SK-N-SH (cell line): Measurements from ENCODE around the gene ELF4. TPM values are rescaled to one million over a fixed set of nuclear protein-coding genes. Genes with fewer than 3 reads are reported as not detected.
A peak's percentile ranks its signal among the peaks of the same experiment; 100 is the strongest.

Experiments
- CTCF ChIA-PET: fragments of 300-600, 350-600 bp; formaldehyde crosslinking; extraction: SDS; loops from one replicate; lab custom pipeline; 2021; lab: Yijun Ruan, JAX
- POLR2A ChIA-PET: fragments of 350-600 bp; sonication (Branson Sonifier 250); formaldehyde crosslinking; extraction: SDS; loops from one replicate; lab custom pipeline; 2020; ENCODE audit warnings: antibody characterized with exemption, inconsistent platforms; lab: Yijun Ruan, JAX
- DNase-seq: peaks from one replicate; pipeline ENCODE4 v3.0.0; 2012
- H2AFZ ChIP-seq: fragments of 200-600 bp; sonication (generic); 2 replicates; pipeline ENCODE4 v1.8.1; 2016; ENCODE audit warnings: antibody characterized with exemption, mild to moderate bottlenecking, low read depth
- H3F3A ChIP-seq: fragments of 200-600 bp; sonication (generic); replicated peaks from 2 replicates; pipeline ENCODE3; 2016; ENCODE audit warnings: antibody characterized with exemption, mild to moderate bottlenecking; ENCODE audit not compliant: insufficient read depth
- H3K27ac ChIP-seq, 2 experiments: fragments of 200-500 bp in 1 of 2; fragments of 200-600 bp in 1 of 2; sonication (Bioruptor generic) in 1 of 2; sonication (generic), shearing (Covaris generic) in 1 of 2; 2 replicates each; pipeline versions ENCODE4 v1.5.1 to v1.6.1; 2014 to 2016; ENCODE audit warnings: low read depth in 2 of 2, inconsistent platforms in 1 of 2, low read length in 1 of 2, mild to moderate bottlenecking in 1 of 2, mixed read lengths in 1 of 2
- H3K27me3 ChIP-seq: fragments of 200-600 bp; sonication (generic), shearing (Covaris generic); 2 replicates; pipeline ENCODE4 v1.6.1; 2016; ENCODE audit warnings: mixed run types; ENCODE audit not compliant: insufficient read depth
- H3K36me3 ChIP-seq, 2 experiments: fragments of 200-500 bp in 1 of 2; fragments of 200-600 bp in 1 of 2; sonication (Bioruptor generic) in 1 of 2; sonication (generic) in 1 of 2; replicated peaks in 1 of 2; 2 replicates each; pipeline versions ENCODE3 to v1.5.1; 2014 to 2016; ENCODE audit warnings: low read length in 1 of 2, mild to moderate bottlenecking in 1 of 2; ENCODE audit not compliant: insufficient read depth in 2 of 2, control insufficient read depth in 1 of 2
- H3K4me1 ChIP-seq, 2 experiments: fragments of 200-500 bp in 1 of 2; fragments of 200-600 bp in 1 of 2; sonication (Bioruptor generic) in 1 of 2; sonication (generic), shearing (Covaris generic) in 1 of 2; 2 replicates each; pipeline versions ENCODE4 v1.5.1 to v1.6.1; 2014 to 2016; ENCODE audit warnings: low read depth in 1 of 2, low read length in 1 of 2, mixed run types in 1 of 2; ENCODE audit not compliant: insufficient read depth in 2 of 2, control insufficient read depth in 1 of 2
- H3K4me2 ChIP-seq: fragments of 200-600 bp; sonication (generic), shearing (Covaris generic); 2 replicates; pipeline ENCODE4 v1.6.1; 2017; ENCODE audit warnings: mixed run types
- H3K4me3 ChIP-seq, 2 experiments: fragments of 200-500 bp in 1 of 2; fragments of 200-600 bp in 1 of 2; sonication (Bioruptor generic) in 1 of 2; sonication (generic), shearing (Covaris generic) in 1 of 2; 2 replicates each; pipeline versions ENCODE4 v1.5.1 to v1.8.1; 2014 to 2016; ENCODE audit warnings: low read depth in 2 of 2, inconsistent platforms in 1 of 2, low read length in 1 of 2, mild to moderate bottlenecking in 1 of 2, mixed read lengths in 1 of 2, moderate library complexity in 1 of 2
- H3K79me2 ChIP-seq: fragments of 200-600 bp; sonication (generic); 2 replicates; pipeline ENCODE4 v1.8.1; 2017; ENCODE audit warnings: mild to moderate bottlenecking; ENCODE audit not compliant: insufficient read depth
- H3K9ac ChIP-seq: fragments of 200-600 bp; sonication (generic); 2 replicates; pipeline ENCODE4 v1.6.1; 2017; ENCODE audit warnings: mixed run types
- H3K9me2 ChIP-seq: fragments of 200-600 bp; sonication (generic); 2 replicates; pipeline ENCODE4 v1.6.1; 2017; ENCODE audit warnings: mixed run types
- H3K9me3 ChIP-seq: fragments of 200-600 bp; sonication (generic); 2 replicates; pipeline ENCODE4 v1.6.1; 2017; ENCODE audit warnings: mixed run types, mild to moderate bottlenecking, moderate library complexity
- H4K20me1 ChIP-seq: fragments of 200-600 bp; sonication (generic); 2 replicates; pipeline ENCODE4 v1.6.1; 2017; ENCODE audit warnings: mild to moderate bottlenecking, mixed run types; ENCODE audit not compliant: insufficient read depth
- EZH2phosphoT487 ChIP-seq: fragments of 200-600 bp; sonication (generic); IDR thresholded peaks from 2 replicates; pipeline ENCODE4 v1.6.1; 2017; ENCODE audit warnings: low read depth, mixed run types, mild to moderate bottlenecking, antibody characterized with exemption, moderate library complexity, borderline replicate concordance
- GATA2 ChIP-seq: sonication (generic); formaldehyde crosslinking; IDR thresholded peaks from 2 replicates; pipeline ENCODE4 v1.5.0; 2020; ENCODE audit warnings: mild to moderate bottlenecking, missing genetic modification reagents
- NFIC ChIP-seq: IDR thresholded peaks from 2 replicates; pipeline ENCODE4 v1.4.0; 2012; ENCODE audit warnings: borderline replicate concordance
- POLR2AphosphoS5 ChIP-seq: IDR thresholded peaks from 2 replicates; pipeline ENCODE4 v1.6.1; 2012; ENCODE audit warnings: low read depth, low read length
- RAD21 ChIP-seq: IDR thresholded peaks from 2 replicates; pipeline ENCODE4 v1.6.1; 2012; ENCODE audit warnings: mild to moderate bottlenecking, low read length
- RCOR1 ChIP-seq: fragments of 150-350 bp; IDR thresholded peaks from 2 replicates; pipeline ENCODE4 v1.6.1; 2017; ENCODE audit warnings: antibody characterized with exemption, low read length
- RFX5 ChIP-seq: IDR thresholded peaks from 2 replicates; pipeline ENCODE4 v1.6.1; 2012; ENCODE audit warnings: mild to moderate bottlenecking, improper control_type of control experiment, low read length
- TEAD4 ChIP-seq: IDR thresholded peaks from 2 replicates; pipeline ENCODE4 v1.4.0; 2012; ENCODE audit warnings: mild to moderate bottlenecking, borderline replicate concordance; ENCODE audit not compliant: insufficient read depth
- WGBS: methylation state at CpG from one replicate; pipeline ENCODE4 v1.1.6; 2017; ENCODE audit warnings: low lambda C conversion rate; 5-methylcytosine and 5-hydroxymethylcytosine counted together
- polyA plus RNA-seq, 3 experiments: library from polyadenylated mRNA; depleted of rRNA; stranded (reverse); fragments of >200 nt; gene quantifications; 2 replicates each; pipeline ENCODE4 v1.2.3, GENCODE V29; 2012
- TF ChIP-seq, protein P1 (sequence below): fragments of 200-600 bp; sonication (generic); IDR thresholded peaks from 2 replicates; pipeline ENCODE4 v1.6.1; 2017; ENCODE audit warnings: antibody characterized with exemption, mild to moderate bottlenecking, moderate library complexity

Gene ELF4
- polyA plus RNA-seq, 1 of the 3 experiments (the other 2 are of a cell fraction): 9.6 TPM

DNA sequence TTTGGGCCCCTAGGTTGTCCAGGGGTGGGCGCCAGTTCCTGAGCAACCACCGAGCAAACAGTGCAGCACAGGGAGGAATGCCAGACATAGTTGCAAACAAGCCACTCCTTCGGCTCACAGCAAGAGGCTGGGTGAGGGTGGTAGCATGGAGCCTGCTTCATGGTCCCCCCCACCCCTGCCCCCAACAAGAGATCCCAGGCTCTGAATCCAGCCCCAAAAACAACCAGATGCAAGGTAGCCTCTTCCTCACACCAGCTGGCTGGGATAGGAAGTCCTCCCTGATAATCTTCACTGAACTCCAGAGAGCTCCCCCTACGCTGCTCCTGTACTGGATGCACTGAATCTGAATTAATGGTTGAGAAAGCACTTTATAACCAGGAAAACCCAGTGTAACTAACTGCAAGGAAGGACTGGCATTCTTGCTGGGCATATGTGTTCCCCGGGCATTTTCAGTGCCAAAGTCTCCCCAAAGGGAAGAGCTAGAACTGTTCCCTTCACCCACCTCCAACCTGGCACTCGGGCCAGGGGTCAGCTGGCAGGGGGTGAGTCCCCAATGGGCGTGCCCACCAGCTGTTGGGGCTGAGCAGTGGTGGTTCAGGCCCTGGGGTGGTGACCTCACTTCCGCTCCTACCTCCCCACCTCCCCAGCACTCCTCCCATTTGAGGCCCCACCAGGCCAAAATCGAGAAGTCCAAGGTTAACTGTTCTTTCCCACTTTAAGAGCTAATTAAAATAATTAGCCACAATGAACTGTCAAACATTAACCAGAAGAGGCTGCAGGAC lies 1.5 kb downstream of the ELF4 start:
- WGBS: 51% methylated on average over 4 of the region's 9 CpGs
- CTCF ChIA-PET: interaction anchor here (0.6 to 1.3 kb wide), 6 partner anchors 10 to 1023 kb away, joined by 3 to 4 read pairs (median 3); no protein-coding TSS in a partner anchor
- Histone ChIP-seq H3K4me3 (peak overlapping the region; percentile 57 to 62; a peak in 3 of 4 replicates), H2AFZ (no peak overlapping the region), H3K27me3 (peaks cover 22% of the 10 kb centered on the region; the same call in 1 of the 2 replicates), H3K27ac (no peak overlapping the region), H3K9me2 (no peaks in the 10 kb centered on the region), H3K9me3 (no peaks in the 10 kb centered on the region), H3K4me2 (peak overlapping the region; percentile 70)
- TF ChIP-seq RAD21: peak; percentile 16; the same call in 1 of the 2 replicates
- TF ChIP-seq EZH2phosphoT487: no peak
- TF ChIP-seq, all 33 proteins: peak for 1
- Histone ChIP-seq H3F3A (no peaks in the 10 kb centered on the region), H3K36me3 (no peaks in the 10 kb centered on the region), H3K4me1 (peaks cover 0 to 13% of the 10 kb centered on the region in 2 experiments; a peak in 1 of 4 replicates), H3K79me2 (peaks cover 60% of the 10 kb centered on the region; the same call in 1 of the 2 replicates), H4K20me1 (peaks cover 8% of the 10 kb centered on the region; the same call in 1 of the 2 replicates), H3K9ac (no peak overlapping the region)
- peak; percentile 36 for DNase-seq
- POLR2A ChIA-PET: no interaction called here

DNA sequence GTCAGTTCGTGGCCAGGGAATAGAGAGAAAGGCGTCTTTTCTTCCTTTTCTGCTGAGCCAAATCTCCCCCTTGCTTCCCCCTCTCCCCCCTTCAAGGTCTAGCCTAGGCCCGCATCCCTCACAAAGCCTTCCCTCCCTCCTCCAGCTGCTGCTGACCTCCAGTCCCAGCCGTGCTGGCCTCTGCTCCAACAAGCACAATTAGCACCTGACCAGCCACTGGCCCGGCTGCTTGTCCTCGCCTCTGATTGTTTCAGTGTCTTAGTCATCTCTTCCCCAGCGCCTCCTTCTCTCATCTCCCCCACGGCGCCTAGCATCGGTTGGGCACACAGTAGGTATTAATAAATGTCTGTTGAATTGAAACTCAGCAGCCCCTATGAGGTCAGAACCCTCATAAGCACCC lies 4.2 kb downstream of the ELF4 start:
- Histone ChIP-seq H3K79me2 (peaks cover 76% of the 10 kb centered on the region), H4K20me1 (peaks cover 13% of the 10 kb centered on the region; the same call in 1 of the 2 replicates), H3K27ac (no peak overlapping the region), H3K9me2 (no peaks in the 10 kb centered on the region), H3K4me2 (no peak overlapping the region), H3K27me3 (peaks cover 20% of the 10 kb centered on the region; the same call in 1 of the 2 replicates), H3K4me1 (peaks cover 0 to 13% of the 10 kb centered on the region in 2 experiments; a peak in 1 of 4 replicates), H3K36me3 (no peaks in the 10 kb centered on the region), H3K9ac (no peak overlapping the region), H2AFZ (no peak overlapping the region), H3K4me3 (no peak overlapping the region), H3F3A (no peaks in the 10 kb centered on the region), H3K9me3 (no peaks in the 10 kb centered on the region)
- 54% methylated on average over 10 of the region's 10 CpGs for WGBS
- ChIA-PET CTCF (interaction anchor here (0.7 to 2.1 kb wide), 4 partner anchors 15 to 46 kb away, joined by 3 to 9 read pairs (median 3); no protein-coding TSS in a partner anchor), POLR2A (no interaction called here)
- peak; percentile 9 for DNase-seq
- TF ChIP-seq NFIC (no peak), RFX5 (no peak)

DNA sequence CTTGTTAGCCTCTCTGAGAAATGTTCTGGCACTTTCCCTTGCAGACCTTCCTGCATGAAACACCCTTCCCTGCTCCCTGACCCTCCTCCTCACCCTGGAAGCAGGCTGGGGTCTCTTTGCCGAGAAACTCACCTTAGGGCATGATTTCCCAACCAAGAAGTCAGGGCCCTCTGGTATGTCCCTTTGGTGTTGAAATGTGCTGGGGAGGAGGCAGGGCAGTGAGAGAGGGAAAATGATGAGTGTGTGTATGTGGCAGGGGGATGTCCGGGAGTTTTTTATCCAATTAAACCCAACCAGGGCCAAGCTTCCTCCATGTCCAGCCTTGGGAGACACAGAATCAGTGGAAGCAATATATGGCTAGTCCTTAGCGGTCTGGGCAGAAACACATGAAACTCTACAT lies 5.1 kb downstream of the ELF4 start:
- H3K4me1 ChIP-seq: peaks cover 0 to 13% of the 10 kb centered on the region in 2 experiments; a peak in 1 of 4 replicates
- H3K9me2 ChIP-seq: no peaks in the 10 kb centered on the region
- peaks cover 84% of the 10 kb centered on the region for H3K79me2 ChIP-seq
- TF ChIP-seq POLR2AphosphoS5: no peak
- TF ChIP-seq RCOR1: no peak
- TF ChIP-seq TEAD4: no peak
- no peak for TF ChIP-seq NFIC
- no peak for TF ChIP-seq GATA2
- TF ChIP-seq, protein P1, sequence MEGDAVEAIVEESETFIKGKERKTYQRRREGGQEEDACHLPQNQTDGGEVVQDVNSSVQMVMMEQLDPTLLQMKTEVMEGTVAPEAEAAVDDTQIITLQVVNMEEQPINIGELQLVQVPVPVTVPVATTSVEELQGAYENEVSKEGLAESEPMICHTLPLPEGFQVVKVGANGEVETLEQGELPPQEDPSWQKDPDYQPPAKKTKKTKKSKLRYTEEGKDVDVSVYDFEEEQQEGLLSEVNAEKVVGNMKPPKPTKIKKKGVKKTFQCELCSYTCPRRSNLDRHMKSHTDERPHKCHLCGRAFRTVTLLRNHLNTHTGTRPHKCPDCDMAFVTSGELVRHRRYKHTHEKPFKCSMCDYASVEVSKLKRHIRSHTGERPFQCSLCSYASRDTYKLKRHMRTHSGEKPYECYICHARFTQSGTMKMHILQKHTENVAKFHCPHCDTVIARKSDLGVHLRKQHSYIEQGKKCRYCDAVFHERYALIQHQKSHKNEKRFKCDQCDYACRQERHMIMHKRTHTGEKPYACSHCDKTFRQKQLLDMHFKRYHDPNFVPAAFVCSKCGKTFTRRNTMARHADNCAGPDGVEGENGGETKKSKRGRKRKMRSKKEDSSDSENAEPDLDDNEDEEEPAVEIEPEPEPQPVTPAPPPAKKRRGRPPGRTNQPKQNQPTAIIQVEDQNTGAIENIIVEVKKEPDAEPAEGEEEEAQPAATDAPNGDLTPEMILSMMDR: no peak
- no peak overlapping the region for H3K4me3 ChIP-seq
- DNase-seq: no peak
- H3K4me2 ChIP-seq: no peak overlapping the region
- ChIA-PET POLR2A (no interaction called here), CTCF (interaction anchor here (1.0 to 2.1 kb wide), 3 partner anchors 16 to 45 kb away, joined by 3 to 9 read pairs (median 3); no protein-coding TSS in a partner anchor)
- no peak overlapping the region for H3K27ac ChIP-seq
- no peak overlapping the region for H2AFZ ChIP-seq
- no peaks in the 10 kb centered on the region for H3K36me3 ChIP-seq
- WGBS: 43% methylated on average over 2 of the region's 3 CpGs
- H3K9ac ChIP-seq: no peak overlapping the region
- H3K9me3 ChIP-seq: no peaks in the 10 kb centered on the region
- H3F3A ChIP-seq: no peaks in the 10 kb centered on the region
- H3K27me3 ChIP-seq: peaks cover 20% of the 10 kb centered on the region; the same call in 1 of the 2 replicates
- H4K20me1 ChIP-seq: peaks cover 14% of the 10 kb centered on the region; the same call in 1 of the 2 replicates
